ENCODE measurements around the gene SLC16A8.
A peak's percentile ranks its signal among the peaks of the same experiment; 100 is the strongest.

Gene SLC16A8

GRCh38 chr22:38073150-38074130, 10.5 kb downstream of the SLC16A8 start:
- Mint-ChIP-seq H3K27ac (no peak overlapping the region), H3K9me3 (no peaks in the 10 kb centered on the region), H3K4me3 (no peak overlapping the region), H3K4me1 (no peaks in the 10 kb centered on the region), H3K36me3 (peaks cover 6% of the 10 kb centered on the region)
- ATAC-seq, result no peak
- DNase-seq (ENCODE audit: low spot score in 2 of 2), result no peak

- DNase-seq (ENCODE audit: low spot score in 2 of 2), result no peak
- no peaks in the 10 kb centered on the region for H3K9me3 Mint-ChIP-seq
- no peaks in the 10 kb centered on the region for H3K4me1 Mint-ChIP-seq
- peaks cover 15% of the 10 kb centered on the region for H3K36me3 Mint-ChIP-seq
- ATAC-seq, result no peak
- H3K27ac Mint-ChIP-seq, result no peak overlapping the region
- H3K4me3 Mint-ChIP-seq, result no peak overlapping the region
These were observed 11.4 kb downstream of the SLC16A8 start for GRCh38 chr22:38072322-38073149.

- H3K36me3 Mint-ChIP-seq, result peaks cover 16% of the 10 kb centered on the region
- H3K4me1 Mint-ChIP-seq, result no peaks in the 10 kb centered on the region
These were observed 12.3 kb downstream of the SLC16A8 start for GRCh38 chr22:38071421-38072321.

GRCh38 chr22:38070250-38070921, 13.6 kb downstream of the SLC16A8 start:
- Mint-ChIP-seq H3K27ac (peak overlapping the region; percentile 23), H3K4me1 (no peaks in the 10 kb centered on the region), H3K9me3 (no peaks in the 10 kb centered on the region), H3K4me3 (no peak overlapping the region), H3K36me3 (peaks cover 26% of the 10 kb centered on the region)
- DNase-seq (ENCODE audit: low spot score in 2 of 2), result no peak
- no peak for ATAC-seq

More at GRCh38 chr22:38071421-38072321, 12.3 kb downstream of the SLC16A8 start:
- Mint-ChIP-seq H3K4me3 (no peak overlapping the region), H3K27ac (no peak overlapping the region), H3K9me3 (no peaks in the 10 kb centered on the region)
- ATAC-seq, result no peak
- DNase-seq (ENCODE audit: low spot score in 2 of 2), result no peak

- Mint-ChIP-seq H3K4me3 (no peak overlapping the region), H3K4me1 (no peaks in the 10 kb centered on the region), H3K9me3 (no peaks in the 10 kb centered on the region), H3K36me3 (peaks cover 34% of the 10 kb centered on the region), H3K27ac (peak overlapping the region; percentile 23)
- ATAC-seq, result no peak
- no peak for DNase-seq (ENCODE audit: low spot score in 2 of 2)
These were observed 14.4 kb downstream of the SLC16A8 start for GRCh38 chr22:38069372-38070249.

- no peaks in the 10 kb centered on the region for H3K9me3 Mint-ChIP-seq
- H3K36me3 Mint-ChIP-seq, result peaks cover 42% of the 10 kb centered on the region
- DNase-seq (ENCODE audit: low spot score in 2 of 2), result no peak
- H3K4me3 Mint-ChIP-seq, result no peak overlapping the region
- H3K4me1 Mint-ChIP-seq, result no peaks in the 10 kb centered on the region
- no peak overlapping the region for H3K27ac Mint-ChIP-seq
- ATAC-seq, result no peak
These were observed 15.2 kb downstream of the SLC16A8 start for GRCh38 chr22:38068641-38069371.

- Mint-ChIP-seq H3K9me3 (no peaks in the 10 kb centered on the region), H3K4me1 (no peaks in the 10 kb centered on the region), H3K4me3 (no peak overlapping the region), H3K27ac (no peak overlapping the region), H3K36me3 (peaks cover 48% of the 10 kb centered on the region)
- ATAC-seq (no peak), DNase-seq (ENCODE audit: low spot score in 2 of 2) (no peak)
These were observed 16.1 kb downstream of the SLC16A8 start for GRCh38 chr22:38067761-38068360.

GRCh38 chr22:38067028-38067415, 17.0 kb downstream of the SLC16A8 start:
- Mint-ChIP-seq H3K4me1 (no peaks in the 10 kb centered on the region), H3K4me3 (no peak overlapping the region), H3K36me3 (peaks cover 48% of the 10 kb centered on the region), H3K9me3 (no peaks in the 10 kb centered on the region), H3K27ac (peak overlapping the region; percentile 37)
- ATAC-seq, result no peak
- no peak for DNase-seq (ENCODE audit: low spot score in 2 of 2)

- ATAC-seq (no peak), DNase-seq (ENCODE audit: low spot score in 2 of 2) (no peak)
- Mint-ChIP-seq H3K9me3 (no peaks in the 10 kb centered on the region), H3K36me3 (peaks cover 48% of the 10 kb centered on the region), H3K27ac (peak overlapping the region; percentile 37), H3K4me1 (no peaks in the 10 kb centered on the region), H3K4me3 (no peak overlapping the region)
These were observed 17.5 kb downstream of the SLC16A8 start for GRCh38 chr22:38066381-38067027.

- Mint-ChIP-seq H3K9me3 (no peaks in the 10 kb centered on the region), H3K27ac (no peak overlapping the region), H3K4me1 (no peaks in the 10 kb centered on the region), H3K4me3 (no peak overlapping the region), H3K36me3 (peaks cover 42% of the 10 kb centered on the region)
- ATAC-seq (no peak), DNase-seq (ENCODE audit: low spot score in 2 of 2) (no peak)
These were observed 18.4 kb downstream of the SLC16A8 start for GRCh38 chr22:38065539-38065938.

GRCh38 chr22:38062791-38063190, 21.2 kb downstream of the SLC16A8 start:
- Mint-ChIP-seq H3K4me1 (peaks cover 4% of the 10 kb centered on the region), H3K9me3 (no peaks in the 10 kb centered on the region), H3K4me3 (no peak overlapping the region), H3K27ac (no peak overlapping the region), H3K36me3 (peaks cover 37% of the 10 kb centered on the region)
- no peak for ATAC-seq
- DNase-seq (ENCODE audit: low spot score in 2 of 2), result no peak

Data from stimulated activated effector memory CD8-positive, alpha-beta T cell treated with anti-CD3 and anti-CD28 coated beads, Interleukin-12 subunit alpha, Interleukin-12 subunit beta, amount 100 ng/mL, for 72 hours (primary cell).